Lower leg skin (tissue), 4 donors: ENCODE data around the gene AMFR. TPM values are rescaled to one million over a fixed set of nuclear protein-coding genes. Genes with fewer than 3 reads are reported as not detected.

Source experiments
- DNase-seq, 2 donors: peaks; one replicate each; pipeline ENCODE4 v3.0.0-alpha.2; 2019; ENCODE audit warnings: low spot score in 2 of 2
- H3K4me3 ChIP-seq: fragments of 200-600 bp; sonication (generic); 2 replicates; pipeline ENCODE4 v1.5.1; 2017; ENCODE audit warnings: mild to moderate bottlenecking, low read depth; ENCODE audit not compliant: poor library complexity, severe bottlenecking
- POLR2A ChIP-seq, 2 donors: fragments of 450-650 bp; IDR thresholded peaks; one replicate each; pipeline ENCODE4 v1.6.1; 2016 to 2017; ENCODE audit warnings: antibody characterized with exemption in 2 of 2, mild to moderate bottlenecking in 1 of 2, moderate library complexity in 1 of 2
- WGBS, 2 donors: methylation state at CpG; one replicate each; pipeline ENCODE4 v1.1.5; 2018; 5-methylcytosine and 5-hydroxymethylcytosine counted together
- intact Hi-C: fragments of 100-400 bp; cut with DNase I; formaldehyde crosslinking; loops from one replicate; pipeline ENCODE4 v1.15.0; 2023; ENCODE audit warnings: low total_unique reads
- total RNA-seq, 4 donors: library from RNA; depleted of rRNA; stranded (reverse); fragments of >200 nt; gene quantifications; one replicate each; pipeline ENCODE4 v1.1.0, GENCODE V29; 2016
- TF ChIP-seq, protein P1 (sequence below), 3 donors: fragments of 450-650 bp; IDR thresholded peaks; one replicate each; pipeline ENCODE4 v1.5.1; 2016; ENCODE audit warnings: antibody characterized with exemption in 3 of 3, mild to moderate bottlenecking in 3 of 3, moderate library complexity in 2 of 3

The AMFR gene
- total RNA-seq, 4 donors from 2014 or later: 77.3 to 149 (median 124) TPM

DNA sequence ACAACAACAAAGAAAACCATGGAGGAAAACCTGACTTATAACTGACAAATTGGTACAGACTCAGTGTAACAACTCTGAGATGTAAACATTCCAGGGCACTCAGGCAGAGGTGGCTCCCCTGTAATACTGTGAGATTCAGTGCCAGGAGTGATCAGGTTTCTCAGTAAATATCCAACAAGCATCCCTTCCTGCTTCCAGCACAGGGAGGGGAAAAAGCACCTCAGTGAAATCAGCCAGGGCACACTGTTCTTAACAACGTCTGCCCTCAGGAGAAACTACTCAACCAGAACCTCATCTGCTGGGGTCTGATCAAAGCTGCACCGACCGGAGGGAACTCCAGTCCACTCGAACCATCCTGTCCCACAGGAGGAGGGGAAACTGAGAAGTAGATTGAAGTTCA lies 52.3 kb downstream of the AMFR start:
- intact Hi-C loops: no loop called here
- no peak overlapping the region for H3K4me3 ChIP-seq
- DNase-seq: no peak
- 68 to 74% methylated on average over 4 of the region's 4 CpGs for WGBS, 2 donors
- TF ChIP-seq, protein P1, sequence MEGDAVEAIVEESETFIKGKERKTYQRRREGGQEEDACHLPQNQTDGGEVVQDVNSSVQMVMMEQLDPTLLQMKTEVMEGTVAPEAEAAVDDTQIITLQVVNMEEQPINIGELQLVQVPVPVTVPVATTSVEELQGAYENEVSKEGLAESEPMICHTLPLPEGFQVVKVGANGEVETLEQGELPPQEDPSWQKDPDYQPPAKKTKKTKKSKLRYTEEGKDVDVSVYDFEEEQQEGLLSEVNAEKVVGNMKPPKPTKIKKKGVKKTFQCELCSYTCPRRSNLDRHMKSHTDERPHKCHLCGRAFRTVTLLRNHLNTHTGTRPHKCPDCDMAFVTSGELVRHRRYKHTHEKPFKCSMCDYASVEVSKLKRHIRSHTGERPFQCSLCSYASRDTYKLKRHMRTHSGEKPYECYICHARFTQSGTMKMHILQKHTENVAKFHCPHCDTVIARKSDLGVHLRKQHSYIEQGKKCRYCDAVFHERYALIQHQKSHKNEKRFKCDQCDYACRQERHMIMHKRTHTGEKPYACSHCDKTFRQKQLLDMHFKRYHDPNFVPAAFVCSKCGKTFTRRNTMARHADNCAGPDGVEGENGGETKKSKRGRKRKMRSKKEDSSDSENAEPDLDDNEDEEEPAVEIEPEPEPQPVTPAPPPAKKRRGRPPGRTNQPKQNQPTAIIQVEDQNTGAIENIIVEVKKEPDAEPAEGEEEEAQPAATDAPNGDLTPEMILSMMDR (IDR thresholded peaks at IDR 0.05): no peak
- TF ChIP-seq POLR2A (IDR thresholded peaks at IDR 0.05): no peak

- intact Hi-C loops: no loop called here
- no peak for DNase-seq
- no peak overlapping the region for H3K4me3 ChIP-seq
- TF ChIP-seq, protein P1 (IDR thresholded peaks at IDR 0.05): no peak
- no peak for TF ChIP-seq POLR2A (IDR thresholded peaks at IDR 0.05)
- WGBS, 2 donors: 58 to 62% methylated on average over 7 of the region's 7 CpGs
Observed at GRCh38 chr16:56372013-56372634, 53.2 kb downstream of the AMFR start.

DNA sequence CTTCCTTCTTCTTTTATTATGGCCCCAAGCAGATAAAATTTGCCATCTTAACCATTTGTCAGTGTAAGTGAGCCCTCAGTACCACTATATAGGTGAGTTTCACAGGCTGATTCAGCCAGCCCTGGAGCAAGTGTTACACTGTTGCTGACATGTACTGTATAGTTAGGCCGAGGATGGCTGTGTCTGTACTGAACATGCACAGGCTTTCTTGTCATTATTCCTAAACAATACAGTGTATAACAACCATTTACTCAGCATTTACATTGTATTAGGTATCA lies 53.7 kb downstream of the AMFR start:
- no peak for TF ChIP-seq POLR2A (IDR thresholded peaks at IDR 0.05)
- TF ChIP-seq, protein P1 (IDR thresholded peaks at IDR 0.05): no peak
- intact Hi-C loops: no loop called here
- H3K4me3 ChIP-seq: no peak overlapping the region
- no peak for DNase-seq
- 46 to 77% methylated on average over 1 of the region's 1 CpG for WGBS, 2 donors

DNA sequence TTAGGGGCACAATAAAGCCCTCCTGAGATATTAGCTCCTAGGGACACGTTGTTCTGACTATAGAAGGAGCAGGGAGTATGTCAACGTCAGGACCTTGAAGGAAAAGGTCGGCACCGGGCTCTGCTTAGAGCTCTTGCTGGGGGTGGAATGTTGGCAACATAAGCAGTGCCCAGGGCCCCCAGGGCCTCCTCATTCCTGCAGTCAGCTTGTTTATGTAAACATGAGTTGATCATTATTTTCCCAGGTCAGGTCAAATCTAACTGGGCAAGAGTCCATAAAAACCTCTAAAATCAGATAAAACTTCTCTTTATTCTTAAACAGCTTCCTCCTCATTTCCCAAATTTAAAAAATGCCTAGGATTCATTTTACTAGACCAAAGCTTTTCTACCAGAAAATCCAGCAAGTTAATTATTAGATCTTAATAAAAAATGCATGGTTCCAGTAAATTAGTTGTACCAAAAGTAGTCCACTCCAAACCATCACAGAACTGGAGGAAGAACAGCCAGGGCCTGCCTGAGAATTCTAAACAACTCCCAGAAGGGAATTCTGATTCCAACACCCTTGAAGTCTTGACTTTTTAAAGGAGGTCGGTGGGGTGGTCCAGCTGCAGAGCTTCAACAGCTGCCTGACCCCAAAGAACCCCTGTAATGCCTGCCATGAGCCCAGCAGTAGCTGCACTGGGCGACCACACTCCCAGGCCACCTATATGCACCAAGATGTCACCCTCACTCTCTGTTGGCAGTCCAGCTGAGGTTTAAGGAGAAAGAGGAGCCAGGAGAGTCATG lies 54.3 kb downstream of the AMFR start:
- intact Hi-C loops: no loop called here
- no peak for DNase-seq
- 40 to 51% methylated on average over 6 of the region's 6 CpGs for WGBS, 2 donors
- TF ChIP-seq POLR2A (IDR thresholded peaks at IDR 0.05): no peak
- TF ChIP-seq, protein P1 (IDR thresholded peaks at IDR 0.05): no peak
- H3K4me3 ChIP-seq: no peak overlapping the region

DNA sequence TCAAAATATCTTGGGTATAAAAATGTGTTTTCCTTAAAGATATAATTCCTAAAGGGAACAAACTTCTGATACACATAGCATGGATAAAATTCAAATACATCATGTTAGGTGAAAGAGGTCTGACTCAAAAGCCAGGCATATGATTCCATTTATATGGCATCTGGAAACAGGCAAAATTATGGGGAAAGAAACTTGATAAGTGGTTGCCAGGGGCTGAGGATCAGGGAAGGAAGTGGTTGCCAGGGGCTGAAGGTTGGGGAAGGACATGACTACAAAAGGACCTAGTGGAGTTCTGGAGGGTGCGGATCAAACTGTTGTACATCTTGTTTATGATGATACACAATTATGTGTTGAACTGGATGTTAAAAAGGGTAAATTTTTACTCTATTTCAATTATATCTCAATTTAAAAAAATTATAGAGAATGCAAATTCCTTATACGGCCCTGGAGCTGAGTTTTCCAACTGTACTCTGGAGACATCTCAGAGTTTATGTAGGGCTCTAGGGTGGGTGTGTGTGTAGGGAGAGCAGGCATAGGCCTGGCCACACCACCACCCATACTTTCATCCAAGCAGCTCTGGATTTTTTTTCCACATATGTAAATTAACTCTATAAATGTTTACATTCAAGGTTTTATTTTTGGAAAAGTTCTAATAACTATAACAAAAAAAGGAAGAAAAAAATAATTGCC lies 55.0 kb downstream of the AMFR start:
- H3K4me3 ChIP-seq: no peak overlapping the region
- WGBS, 2 donors: 76 to 83% methylated on average over 2 of the region's 2 CpGs
- intact Hi-C loops: no loop called here
- TF ChIP-seq POLR2A (IDR thresholded peaks at IDR 0.05): no peak
- TF ChIP-seq, protein P1 (IDR thresholded peaks at IDR 0.05): no peak
- no peak for DNase-seq
